Stimulated activated naive CD4-positive, alpha-beta T cell (primary cell): ENCODE results near the gene ZFYVE19.

Experiments used
- DNase-seq, 6 experiments: peaks; one replicate each; lab custom pipeline; 2025; lab: John Stamatoyannopoulos, UW

The ZFYVE19 gene

GRCh38 chr15:40815042-40815698 is 8.3 kb downstream of the ZFYVE19 start:
- DNase-seq = no peak

GRCh38 chr15:40819048-40819447 is 12.2 kb downstream of the ZFYVE19 start:
- no peak for DNase-seq

GRCh38 chr15:40821195-40821594 is 14.3 kb downstream of the ZFYVE19 start:
- no peak for DNase-seq

- DNase-seq = no peak
These were observed 16.9 kb downstream of the ZFYVE19 start for GRCh38 chr15:40823572-40824343.

- DNase-seq = no peak
These were observed 19.0 kb downstream of the ZFYVE19 start for GRCh38 chr15:40825661-40826422.

- DNase-seq = no peak
These were observed 19.7 kb downstream of the ZFYVE19 start for GRCh38 chr15:40826423-40827075.

GRCh38 chr15:40828447-40829036 is 21.7 kb downstream of the ZFYVE19 start, which contains the start of gene PPP1R14D:
PPP1R14D (minus strand) TSS chr15:40828708; CDS start chr15:40828641, 67 bp downstream.
- DNase-seq = no peak

- no peak for DNase-seq
These were observed 22.2 kb downstream of the ZFYVE19 start for GRCh38 chr15:40829115-40829514.

- no peak for DNase-seq
These were observed 24.0 kb downstream of the ZFYVE19 start for GRCh38 chr15:40830884-40831283.

GRCh38 chr15:40831861-40832260 is 25.0 kb downstream of the ZFYVE19 start:
- no peak for DNase-seq

GRCh38 chr15:40832903-40833302 is 26.0 kb downstream of the ZFYVE19 start:
- no peak for DNase-seq

- no peak for DNase-seq
These were observed 29.1 kb downstream of the ZFYVE19 start for GRCh38 chr15:40836020-40836419.

GRCh38 chr15:40838756-40839155 is 31.9 kb downstream of the ZFYVE19 start:
- no peak for DNase-seq

GRCh38 chr15:40841741-40842140 is 34.9 kb downstream of the ZFYVE19 start:
- no peak for DNase-seq

- no peak for DNase-seq
These were observed 36.5 kb downstream of the ZFYVE19 start for GRCh38 chr15:40843261-40843884.

GRCh38 chr15:40843885-40844695 is 37.2 kb downstream of the ZFYVE19 start, which contains the start of gene SPINT1:
SPINT1 (plus strand) TSS chr15:40844048; CDS start chr15:40844555, 507 bp downstream.
- peak in 4 of 6 experiments; percentile 10 to 63 (median 32) for DNase-seq

GRCh38 chr15:40844696-40845030 is 37.8 kb downstream of the ZFYVE19 start:
- peak in 4 of 6 experiments; percentile 5 to 63 (median 32) for DNase-seq

GRCh38 chr15:40845036-40845435 is 38.1 kb downstream of the ZFYVE19 start:
- DNase-seq = no peak

- no peak for DNase-seq
These were observed 38.8 kb downstream of the ZFYVE19 start for GRCh38 chr15:40845511-40846284.

GRCh38 chr15:40846841-40847222 is 39.9 kb downstream of the ZFYVE19 start:
- DNase-seq = no peak
